GM19025 (cell line): ENCODE measurements around the gene MORN5.
"Not testable (repeated sequence)": the region's sequence is repeated elsewhere in the genome, so short reads cannot be mapped to it uniquely, and the experiment has no call there.

Experiments
- ATAC-seq: cut with Tn5 transposase; IDR thresholded peaks from one replicate; pipeline ENCODE4 v1.9.1; 2021; ENCODE audit warnings: mild to moderate bottlenecking, low read depth, moderate library complexity; ENCODE audit not compliant: unreplicated experiment

Gene MORN5

DNA sequence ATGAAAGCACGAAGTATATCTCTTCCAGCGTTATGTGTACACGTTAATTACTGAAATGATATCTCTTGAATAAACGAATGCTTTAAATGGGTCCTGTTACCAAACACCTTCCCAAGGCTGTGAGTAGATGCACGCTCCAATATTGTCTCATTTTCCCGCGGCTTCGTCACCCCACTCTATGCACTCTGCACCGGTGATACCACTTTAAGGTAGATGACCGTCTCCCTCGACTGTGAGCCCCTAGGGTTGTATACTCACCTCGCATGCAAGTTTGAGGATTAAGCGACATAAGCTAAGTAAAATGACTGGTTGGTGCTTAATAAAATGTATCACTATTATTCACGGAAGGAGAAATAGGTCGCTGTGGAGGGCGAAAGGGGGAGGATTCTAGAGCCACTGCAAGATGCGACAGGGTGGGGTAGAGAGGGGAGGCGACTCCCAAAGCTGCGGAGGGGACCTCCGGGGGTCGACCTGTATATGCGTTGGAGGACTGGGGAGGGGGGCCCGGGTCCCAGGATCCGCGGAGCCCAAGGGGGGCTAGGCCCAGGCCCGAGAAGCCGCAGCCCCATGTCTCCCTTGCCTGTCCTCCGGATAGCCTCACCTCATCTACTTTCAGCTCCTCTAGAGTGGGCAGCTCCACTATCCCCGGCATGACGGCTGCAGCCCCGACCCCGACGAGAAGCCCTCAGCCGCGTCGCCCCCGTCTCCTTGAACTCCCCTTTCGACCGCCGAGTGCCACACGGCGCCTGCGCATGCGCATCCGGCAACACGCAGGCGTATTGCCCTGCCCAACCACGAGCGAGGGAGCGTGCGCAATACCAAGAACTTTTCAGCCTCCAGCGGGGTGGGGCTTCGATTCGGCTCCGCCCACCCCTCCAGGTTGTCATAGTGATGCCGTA is at the start of gene MORN5, which contains the start of gene NDUFA8:
MORN5 (plus strand) TSS at position 883 of the 899 bp plus-strand sequence. CDS start 65 bp downstream, outside the sequence.
NDUFA8 (minus strand) TSS at position 754 of the 899 bp plus-strand sequence; CDS start at position 652, 102 bp downstream.
- peak; percentile 91 for ATAC-seq

- no peak for ATAC-seq
Measured at GRCh38 chr9:122110100-122110833, 49.4 kb upstream of the MORN5 start.

GRCh38 chr9:122111413-122112085 is 48.2 kb upstream of the MORN5 start:
- ATAC-seq, result no peak

DNA sequence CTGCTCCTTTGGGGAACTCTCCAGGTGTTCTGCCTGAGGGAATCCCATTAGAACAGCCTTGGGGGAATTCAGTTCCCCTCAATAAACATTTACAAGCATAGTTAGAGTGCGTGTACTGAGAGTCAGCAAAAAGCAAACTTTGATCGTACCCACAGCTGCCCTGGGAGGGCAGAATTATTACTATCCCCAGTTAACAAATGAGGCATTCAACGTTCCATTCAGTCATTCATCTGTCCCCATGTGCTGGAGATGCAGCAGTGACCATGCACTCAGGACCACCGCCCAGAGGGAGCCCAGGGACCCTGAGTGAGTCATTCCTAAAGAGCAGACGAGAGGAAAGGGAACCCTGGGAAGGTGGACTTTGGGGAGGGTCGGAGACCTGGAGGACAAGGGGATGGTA is 47.5 kb upstream of the MORN5 start:
- ATAC-seq, result no peak

DNA sequence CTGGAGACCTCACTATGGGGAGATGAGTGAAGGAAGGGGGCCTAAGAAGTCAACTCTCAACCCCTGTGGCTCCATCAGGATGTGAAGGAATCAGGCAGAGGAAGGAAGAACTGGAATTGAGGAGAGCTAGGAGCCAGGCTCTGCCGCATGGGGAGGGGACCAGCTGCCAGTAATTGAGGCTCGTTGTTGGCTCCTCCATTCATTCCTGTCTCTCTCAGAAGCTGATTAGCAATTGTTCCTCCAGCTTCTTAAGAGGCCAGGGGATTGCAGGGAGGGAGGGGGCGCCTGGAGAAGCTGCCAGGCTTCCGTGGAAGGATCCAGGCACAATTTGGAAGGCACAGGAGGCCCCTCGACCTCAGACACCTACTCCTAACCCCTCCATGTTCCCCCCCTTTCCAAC is 46.1 kb upstream of the MORN5 start:
- no peak for ATAC-seq

DNA sequence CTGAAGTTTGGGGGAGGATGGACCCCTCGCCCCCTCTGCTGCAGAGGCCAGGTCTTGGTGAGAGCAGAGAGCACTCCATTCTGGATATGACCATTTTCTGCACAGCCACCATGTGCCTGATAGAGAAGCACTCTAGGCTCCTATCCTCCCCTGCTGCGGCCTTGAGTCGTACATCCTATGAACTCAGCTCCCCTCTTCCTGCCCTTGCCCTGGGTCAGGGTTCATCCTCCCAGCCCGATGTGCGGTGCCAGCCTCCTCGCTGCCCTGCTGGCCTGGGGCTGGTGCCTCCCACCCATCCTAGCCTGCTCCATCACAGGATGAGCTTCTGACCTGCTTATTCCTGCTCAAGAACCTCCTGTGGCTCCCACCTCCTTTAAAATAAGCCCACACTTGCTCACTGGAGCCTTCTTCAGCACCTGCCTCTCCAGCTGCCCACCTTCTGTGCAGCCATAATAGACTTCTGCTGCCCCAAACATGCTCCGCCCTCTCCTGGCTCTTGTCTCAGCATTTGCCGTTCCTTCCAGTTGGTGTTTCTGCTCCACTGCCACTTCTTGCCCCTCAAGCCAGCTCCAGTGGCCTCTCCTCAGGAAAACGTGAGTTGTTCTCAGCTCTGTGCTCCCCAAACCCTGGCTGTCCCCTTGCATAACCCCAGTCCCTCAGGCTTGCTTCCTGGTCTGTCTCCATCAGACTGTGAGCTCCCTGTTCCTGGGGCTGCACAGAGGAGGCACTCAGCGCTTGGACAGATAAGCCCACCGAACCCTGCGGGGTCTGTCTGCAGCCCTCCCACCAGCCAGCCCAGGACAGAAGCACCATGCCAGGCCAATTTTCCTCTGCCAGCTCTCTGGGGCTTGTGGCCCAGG is 44.3 kb upstream of the MORN5 start:
- no peak for ATAC-seq

DNA sequence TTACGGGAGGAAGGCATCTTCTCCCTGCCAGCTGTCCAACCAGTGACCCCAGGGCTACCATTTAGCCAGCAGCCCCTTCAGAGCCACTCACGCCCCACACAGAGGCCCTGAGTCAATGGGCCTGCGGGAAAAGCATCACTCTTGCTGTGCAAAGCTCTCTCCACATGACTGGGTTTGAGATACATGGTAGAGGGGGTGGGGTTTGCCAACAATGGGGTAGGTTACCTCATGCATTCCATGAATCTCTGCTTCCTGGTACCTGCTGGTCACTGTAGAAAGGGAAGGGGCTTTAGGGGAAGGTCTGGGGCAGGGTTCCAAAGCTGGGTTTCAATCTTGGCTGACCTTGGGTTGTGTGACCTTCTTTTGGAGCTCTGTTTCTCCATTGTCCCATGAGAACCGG is 43.7 kb upstream of the MORN5 start:
- ATAC-seq, result no peak

DNA sequence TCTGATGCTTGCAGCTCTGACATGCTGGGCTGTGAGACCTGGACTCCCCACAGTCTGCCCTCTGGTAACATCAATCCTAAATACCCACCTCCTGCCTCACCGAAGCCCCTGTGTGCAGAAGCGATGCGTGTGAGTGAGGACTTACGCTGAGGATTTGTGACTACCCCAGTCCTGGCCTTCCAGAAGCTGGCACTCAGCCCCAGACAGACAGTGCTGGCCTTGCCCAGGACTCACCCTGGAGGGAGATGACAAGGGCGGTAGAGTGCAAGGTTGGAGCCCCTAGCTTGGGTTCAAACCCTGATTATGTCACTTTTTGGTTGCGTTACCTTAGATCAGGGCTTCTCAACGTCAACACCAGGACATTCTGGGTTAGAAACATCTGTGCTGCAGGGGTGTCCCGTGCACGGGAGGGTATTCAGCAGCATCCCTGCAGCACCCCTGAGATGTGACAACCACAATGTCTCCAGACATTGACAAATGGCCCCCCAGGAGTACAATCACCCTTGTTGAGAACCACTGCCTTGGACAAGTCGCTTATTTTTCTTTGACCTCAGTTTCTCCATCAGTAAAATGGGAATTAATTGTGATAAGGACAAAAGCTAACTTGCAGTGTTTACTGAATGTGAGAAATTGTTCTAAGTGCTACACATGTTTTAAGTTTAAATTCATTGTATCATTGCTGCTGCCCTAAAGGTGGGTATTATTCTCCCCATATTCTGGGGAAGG is 43.1 kb upstream of the MORN5 start:
- no peak for ATAC-seq

GRCh38 chr9:122117241-122117640 is 42.5 kb upstream of the MORN5 start:
- ATAC-seq, result not testable (repeated sequence)

- no peak for ATAC-seq
Measured at GRCh38 chr9:122118343-122119165, 41.2 kb upstream of the MORN5 start.

DNA sequence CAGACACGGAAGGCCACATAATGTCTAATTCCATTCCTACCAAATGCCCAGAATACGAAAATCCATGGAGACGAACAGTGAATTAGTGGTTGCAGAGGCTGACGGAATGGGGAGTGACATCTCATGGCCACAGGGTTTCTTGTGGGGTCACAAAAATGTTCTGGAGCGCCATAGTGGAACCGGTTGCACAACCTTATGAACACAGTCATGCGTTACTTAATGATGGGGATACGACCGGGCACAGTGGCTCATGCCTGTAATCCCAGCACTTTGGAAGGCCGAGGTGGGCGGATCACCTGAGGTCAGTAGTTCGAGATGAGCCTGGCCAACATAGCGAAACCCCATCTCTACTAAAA is 40.6 kb upstream of the MORN5 start:
- no peak for ATAC-seq

DNA sequence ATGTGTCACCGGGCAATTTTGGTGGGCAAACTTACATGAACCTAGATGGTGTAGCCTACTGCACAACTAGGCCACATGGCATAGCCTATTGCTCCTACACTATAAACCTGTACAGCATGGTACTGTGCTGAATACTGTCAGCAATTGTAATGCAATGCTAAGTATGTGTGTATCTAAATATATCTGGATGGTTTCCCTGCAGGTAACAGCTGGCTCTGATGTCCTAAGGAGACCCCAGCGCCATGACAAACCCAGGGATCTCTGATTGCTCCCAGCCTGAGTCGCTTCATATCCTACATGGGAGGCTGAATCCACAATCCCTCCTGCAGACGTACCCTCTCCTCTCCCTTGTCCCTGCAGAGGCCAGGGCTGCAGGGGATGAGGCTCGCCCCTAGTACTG is 40.0 kb upstream of the MORN5 start:
- no peak for ATAC-seq

DNA sequence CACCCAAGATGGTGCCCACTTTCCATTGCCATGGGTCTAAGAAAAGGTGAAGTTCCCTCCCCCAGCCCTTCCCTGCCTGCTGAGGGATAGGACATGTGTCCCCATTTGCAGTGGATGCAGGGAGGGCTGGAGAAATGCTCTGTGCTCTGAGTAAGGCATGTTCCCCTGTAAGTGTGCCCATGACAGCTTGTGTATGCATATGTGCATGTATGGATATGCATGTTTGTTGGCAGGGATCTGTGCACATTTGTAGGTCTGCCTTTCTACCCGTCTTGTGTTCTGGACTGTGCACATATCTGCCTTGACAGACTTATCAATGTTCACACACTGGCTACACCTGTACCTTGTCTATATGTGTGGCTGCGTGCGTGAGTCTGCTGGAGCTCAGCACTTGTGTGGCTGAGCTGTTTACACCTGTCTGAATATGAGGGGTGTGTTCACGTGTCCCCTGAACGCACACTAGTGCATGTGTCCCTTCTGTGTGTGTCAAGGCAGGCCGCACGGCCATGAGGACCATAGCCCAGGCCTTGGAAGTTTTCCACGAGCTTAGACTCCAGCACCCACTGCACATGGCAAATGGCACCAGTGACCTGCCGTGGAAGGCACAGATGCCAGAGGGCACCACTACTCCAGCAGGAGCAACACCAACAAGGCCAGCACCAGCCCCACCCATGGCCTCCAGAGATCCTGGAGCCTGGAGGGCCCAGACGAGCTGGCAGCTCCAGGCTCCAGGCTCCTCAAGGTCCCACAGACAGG is 39.2 kb upstream of the MORN5 start:
- ATAC-seq, result no peak

DNA sequence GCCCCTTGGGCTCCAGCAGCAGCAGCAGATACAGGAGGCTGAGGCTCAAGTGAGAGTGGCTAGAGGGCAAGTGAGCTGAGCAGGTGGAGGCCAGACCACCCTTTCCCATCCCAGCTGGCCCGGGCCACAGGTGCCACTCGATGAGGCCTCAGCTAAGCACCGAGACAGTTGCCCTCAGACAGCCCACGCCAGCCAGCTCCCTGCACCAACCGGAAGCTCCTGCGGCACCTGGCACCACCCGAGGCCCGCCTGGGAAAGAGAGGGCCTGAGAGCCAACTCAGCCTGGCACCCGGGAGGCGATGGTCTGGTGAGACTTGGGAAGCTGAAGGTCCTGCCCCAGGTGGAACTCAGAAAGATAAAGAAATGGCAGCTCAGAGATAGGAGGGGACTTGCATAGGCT is 38.3 kb upstream of the MORN5 start:
- no peak for ATAC-seq

- ATAC-seq, result no peak
Measured at GRCh38 chr9:122121931-122122330, 37.8 kb upstream of the MORN5 start.

GRCh38 chr9:122122468-122122867 is 37.2 kb upstream of the MORN5 start:
- ATAC-seq, result no peak

- no peak for ATAC-seq
Measured at GRCh38 chr9:122122903-122123632, 36.6 kb upstream of the MORN5 start.
